ENCODE results near the gene IQCE.

DNA sequence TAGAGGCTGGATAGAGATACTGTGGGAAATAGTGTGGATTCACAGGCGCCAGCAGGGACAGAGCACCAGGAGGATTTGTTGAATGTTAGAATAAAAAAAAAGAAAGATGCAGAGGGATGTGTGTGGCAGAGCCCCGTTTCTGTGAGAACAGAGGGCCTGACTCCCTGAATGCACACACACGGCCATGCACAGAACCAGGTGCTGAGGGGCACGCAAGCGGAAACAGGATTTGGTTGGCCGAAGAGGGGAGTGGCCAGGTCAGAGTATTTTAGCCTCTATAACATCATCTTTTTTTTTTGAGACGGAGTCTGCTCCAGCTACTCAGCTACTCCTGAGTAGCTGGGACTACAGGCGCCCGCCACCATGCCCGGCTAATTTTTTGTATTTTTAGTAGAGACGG is 21.9 kb downstream of the IQCE start:
- TF ChIP-seq POLR2A (IDR thresholded peaks at IDR 0.05; ENCODE audit: low read length) = no peak
- TF ChIP-seq GATA1 (IDR thresholded peaks at IDR 0.05; ENCODE audit: low read depth, low read length) = no peak

Measured in erythroblast (primary cell).